HG02943 (cell line): ENCODE results near the gene PLEKHA5.
"Not testable (repeated sequence)": the region's sequence is repeated elsewhere in the genome, so short reads cannot be mapped to it uniquely, and the experiment has no call there.

Experiments used
- ATAC-seq: cut with Tn5 transposase; IDR thresholded peaks from one replicate; pipeline ENCODE4 v1.9.1; 2021; ENCODE audit warnings: mild to moderate bottlenecking, low read depth, moderate library complexity; ENCODE audit not compliant: unreplicated experiment

PLEKHA5 gene

GRCh38 chr12:19161216-19161615, 31.7 kb downstream of the PLEKHA5 start:
- no peak for ATAC-seq

- no peak for ATAC-seq
Measured at GRCh38 chr12:19165451-19165850, 35.9 kb downstream of the PLEKHA5 start.

GRCh38 chr12:19166387-19166786, 36.9 kb downstream of the PLEKHA5 start:
- no peak for ATAC-seq

- ATAC-seq, result no peak
Measured at GRCh38 chr12:19166956-19167355, 37.4 kb downstream of the PLEKHA5 start.

- no peak for ATAC-seq
Measured at GRCh38 chr12:19167708-19168107, 38.2 kb downstream of the PLEKHA5 start.

- no peak for ATAC-seq
Measured at GRCh38 chr12:19168644-19169043, 39.1 kb downstream of the PLEKHA5 start.

GRCh38 chr12:19169222-19169621, 39.7 kb downstream of the PLEKHA5 start:
- no peak for ATAC-seq

GRCh38 chr12:19170286-19170685, 40.8 kb downstream of the PLEKHA5 start:
- not testable (repeated sequence) for ATAC-seq

- no peak for ATAC-seq
Measured at GRCh38 chr12:19171731-19172130, 42.2 kb downstream of the PLEKHA5 start.

GRCh38 chr12:19177754-19178153, 48.2 kb downstream of the PLEKHA5 start:
- ATAC-seq, result no peak

GRCh38 chr12:19179986-19180385, 50.5 kb downstream of the PLEKHA5 start:
- ATAC-seq, result no peak

- ATAC-seq, result no peak
Measured at GRCh38 chr12:19181666-19182426, 52.3 kb downstream of the PLEKHA5 start.

GRCh38 chr12:19183121-19183838, 53.7 kb downstream of the PLEKHA5 start:
- no peak for ATAC-seq

- ATAC-seq, result no peak
Measured at GRCh38 chr12:19185262-19185929, 55.9 kb downstream of the PLEKHA5 start.

GRCh38 chr12:19186722-19187661, 57.5 kb downstream of the PLEKHA5 start:
- ATAC-seq, result no peak

- no peak for ATAC-seq
Measured at GRCh38 chr12:19189522-19189921, 60.0 kb downstream of the PLEKHA5 start.

GRCh38 chr12:19190292-19191031, 60.9 kb downstream of the PLEKHA5 start:
- no peak for ATAC-seq

- no peak for ATAC-seq
Measured at GRCh38 chr12:19191089-19191488, 61.6 kb downstream of the PLEKHA5 start.

- no peak for ATAC-seq
Measured at GRCh38 chr12:19191563-19191962, 62.0 kb downstream of the PLEKHA5 start.

GRCh38 chr12:19192710-19193109, 63.2 kb downstream of the PLEKHA5 start:
- no peak for ATAC-seq
